ENCODE results near the gene C1QTNF1.

C1QTNF1 gene

GRCh38 chr17:79023886-79024771 lies at the start of gene C1QTNF1:
Gene C1QTNF1 (plus strand): TSS chr17:79024169. CDS start chr17:79043969, 19,800 bp downstream.
- TF ChIP-seq TAF1 (IDR thresholded peaks at IDR 0.05; ENCODE audit: low read depth) (no peak), ZBTB7A (IDR thresholded peaks at IDR 0.05; ENCODE audit: low read depth) (peak; percentile 78), TEAD4 (IDR thresholded peaks at IDR 0.05) (no peak), TCF12 (IDR thresholded peaks at IDR 0.05; ENCODE audit: low read depth) (no peak)

GRCh38 chr17:78974635-78975591 lies 49.1 kb upstream of the C1QTNF1 start:
- TF ChIP-seq ZBTB7A (IDR thresholded peaks at IDR 0.05; ENCODE audit: low read depth) (no peak), EP300 (IDR thresholded peaks at IDR 0.05; ENCODE audit: borderline replicate concordance) (peak; percentile 23; the same call in 1 of the 2 replicates), YY1 (IDR thresholded peaks at IDR 0.05; ENCODE audit: low read depth) (peak; percentile 76), TEAD4 (IDR thresholded peaks at IDR 0.05) (peak; percentile 68), TAF1 (IDR thresholded peaks at IDR 0.05; ENCODE audit: low read depth) (peak; percentile 66; the same call in 1 of the 2 replicates), MAX (IDR thresholded peaks at IDR 0.05) (peak; percentile 54; the same call in 1 of the 2 replicates), TCF12 (IDR thresholded peaks at IDR 0.05; ENCODE audit: low read depth) (peak; percentile 40; the same call in 1 of the 2 replicates), USF1 (IDR thresholded peaks at IDR 0.05) (0 out of 2 replicates have a peak, but pooled peaks have one; percentile 20), REST (IDR thresholded peaks at IDR 0.05; ENCODE audit: low read depth) (no peak), EGR1 (IDR thresholded peaks at IDR 0.05) (0 out of 2 replicates have a peak, but pooled peaks have one; percentile 58)

GRCh38 chr17:78976907-78977680 lies 46.9 kb upstream of the C1QTNF1 start:
- TF ChIP-seq TEAD4 (IDR thresholded peaks at IDR 0.05): no peak
- TF ChIP-seq REST (IDR thresholded peaks at IDR 0.05; ENCODE audit: low read depth): no peak

- no peak for TF ChIP-seq ZBTB7A (IDR thresholded peaks at IDR 0.05; ENCODE audit: low read depth)
- TF ChIP-seq CEBPB (IDR thresholded peaks at IDR 0.05): no peak
- no peak for TF ChIP-seq TCF12 (IDR thresholded peaks at IDR 0.05; ENCODE audit: low read depth)
- no peak for TF ChIP-seq REST (IDR thresholded peaks at IDR 0.05; ENCODE audit: low read depth)
- no peak for TF ChIP-seq TEAD4 (IDR thresholded peaks at IDR 0.05)
- no peak for TF ChIP-seq EGR1 (IDR thresholded peaks at IDR 0.05)
- TF ChIP-seq MAX (IDR thresholded peaks at IDR 0.05): no peak
- no peak for TF ChIP-seq FOXM1 (IDR thresholded peaks at IDR 0.05; ENCODE audit: borderline replicate concordance, low read depth)
- no peak for TF ChIP-seq EP300 (IDR thresholded peaks at IDR 0.05; ENCODE audit: borderline replicate concordance)
- TF ChIP-seq TAF1 (IDR thresholded peaks at IDR 0.05; ENCODE audit: low read depth): no peak
Observed at GRCh38 chr17:78977681-78977943, 46.4 kb upstream of the C1QTNF1 start.

All from Ishikawa (cell line).